SW 1271 (cell line): ENCODE data around the gene DNASE2.
A peak's percentile ranks its signal among the peaks of the same experiment; 100 is the strongest.

Experiments used
- DNase-seq, 2 experiments: peaks; one replicate each; lab custom pipeline; 2025; lab: John Stamatoyannopoulos, UW

DNASE2 gene

DNA sequence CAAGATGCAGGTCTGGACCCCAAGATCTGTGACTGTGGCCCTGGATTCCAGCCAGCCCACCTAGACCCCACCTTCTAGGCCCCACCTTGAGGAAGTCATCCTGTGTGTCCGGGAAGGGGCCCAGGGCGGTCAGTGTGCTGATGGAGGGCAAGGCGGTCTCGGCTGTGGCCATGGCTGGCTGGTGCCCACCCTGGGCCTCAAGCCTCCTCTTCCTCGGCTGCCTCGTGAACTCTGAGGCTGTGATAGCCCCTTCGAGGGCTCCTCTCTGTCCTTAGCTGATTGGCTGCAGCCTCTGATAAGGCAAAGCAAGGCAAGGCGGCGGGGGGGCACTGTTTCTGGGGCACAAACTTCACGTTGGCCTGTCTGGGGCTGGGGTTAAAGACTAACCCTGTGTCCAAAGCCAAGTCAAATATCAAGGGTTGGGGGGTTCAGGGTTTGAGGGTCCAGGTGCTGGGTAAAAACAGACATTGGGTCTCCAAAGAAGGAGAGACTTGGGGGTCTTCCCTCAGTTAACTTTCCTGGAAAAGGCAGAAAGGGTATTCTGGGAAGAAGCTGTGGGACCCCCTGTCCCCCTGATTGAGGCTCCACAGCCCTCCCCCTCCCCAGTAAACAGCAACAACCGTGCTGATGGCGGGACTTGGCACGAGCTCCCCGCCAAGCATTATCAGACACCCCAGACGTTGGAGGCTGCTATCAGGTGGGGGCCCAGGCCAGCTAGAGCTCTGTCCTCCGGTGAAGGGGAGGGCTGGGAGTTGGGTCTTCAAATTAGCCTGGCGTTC, 5.9 kb upstream of the DNASE2 start, which contains the start of gene KLF1:
Gene KLF1, minus strand, starts transcription at position 233 of the 779 bp plus-strand sequence. Its CDS starts 61 bp downstream, at position 172.
- no peak for DNase-seq

GRCh38 chr19:12886651-12886968, 5.4 kb upstream of the DNASE2 start:
- DNase-seq: no peak

DNA sequence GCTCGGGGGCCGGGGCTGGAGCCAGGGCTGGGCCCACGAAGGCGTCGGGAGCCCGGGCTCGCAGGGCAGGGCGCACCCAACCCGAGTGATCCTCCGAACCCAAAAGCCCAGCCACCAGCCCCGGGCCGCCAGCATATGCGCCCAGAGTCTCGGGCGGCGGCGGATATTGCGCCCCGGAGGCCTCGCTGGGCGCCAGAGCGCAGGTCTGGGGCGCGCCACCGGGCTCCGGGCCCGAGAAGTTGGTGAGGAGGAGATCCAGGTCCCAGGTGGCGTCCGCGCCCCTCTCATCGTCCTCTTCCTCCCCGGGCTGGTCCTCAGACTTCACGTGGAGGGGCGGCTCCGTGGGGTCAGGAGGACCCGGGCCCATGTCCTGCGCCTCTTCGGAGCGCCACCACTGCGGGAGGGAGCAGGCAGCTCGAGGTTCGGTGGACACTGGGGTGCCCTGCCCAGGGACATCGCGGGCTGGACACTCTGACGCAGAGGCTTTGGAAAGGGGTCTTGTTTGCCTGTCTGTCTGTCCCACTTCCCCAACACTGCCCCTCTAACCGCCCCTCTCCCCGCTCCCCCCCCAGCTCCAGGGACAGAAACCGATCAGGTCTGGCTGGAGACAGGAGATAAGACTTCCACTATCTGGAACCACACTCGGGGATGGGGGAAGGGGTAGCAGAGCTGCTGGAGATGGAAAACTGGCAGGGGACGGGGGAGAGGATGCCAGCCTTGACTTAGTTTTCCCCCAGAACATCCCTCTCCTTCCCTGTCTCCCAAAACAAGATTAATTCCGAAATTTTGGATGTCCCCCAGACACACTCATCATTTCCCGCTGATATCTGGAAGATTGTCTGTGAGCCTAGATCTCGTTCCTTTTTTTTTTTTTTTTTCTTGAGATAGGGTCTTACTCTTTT, 4.8 kb upstream of the DNASE2 start:
- DNase-seq: no peak

DNA sequence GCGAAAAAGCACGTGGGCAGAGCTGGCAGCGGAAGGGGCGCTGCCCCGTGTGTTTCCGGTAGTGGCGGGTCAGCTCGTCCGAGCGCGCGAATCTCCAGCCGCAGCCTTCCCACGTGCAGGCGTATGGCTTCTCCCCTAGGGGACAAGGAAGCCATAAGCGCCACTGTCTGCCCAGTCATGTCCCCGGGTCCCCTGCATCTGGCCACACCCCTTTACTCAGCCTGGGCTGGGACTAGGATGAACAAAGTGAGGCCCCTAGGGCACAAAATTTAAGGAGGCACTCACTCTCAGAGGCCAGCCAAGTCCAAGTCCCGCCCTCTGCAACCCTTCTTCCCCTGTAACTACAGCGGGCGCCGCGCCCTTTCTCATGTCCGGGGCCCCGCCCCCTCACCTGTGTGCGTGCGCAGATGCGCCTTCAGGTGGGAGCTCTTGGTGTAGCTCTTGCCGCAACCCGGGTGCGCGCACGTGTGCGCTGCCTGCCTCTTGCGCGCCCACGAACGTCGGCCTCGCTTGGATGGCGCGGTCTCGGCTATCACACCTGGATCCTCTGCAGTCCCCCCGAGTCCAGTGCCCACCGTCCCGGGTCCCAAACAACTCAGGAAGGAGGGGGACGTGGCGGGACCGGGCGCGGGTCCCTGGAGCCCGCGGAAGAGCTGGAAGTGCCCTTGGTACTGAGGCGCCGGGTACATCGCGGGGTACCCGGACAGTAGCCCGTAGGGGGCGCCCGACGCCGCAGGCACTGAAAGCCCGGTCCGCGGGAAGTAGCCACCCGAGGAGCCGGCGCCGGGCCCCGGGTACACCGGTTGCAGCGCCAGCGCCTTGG, 3.9 kb upstream of the DNASE2 start:
- DNase-seq: no peak

- no peak for DNase-seq
These were observed 3.3 kb upstream of the DNASE2 start for GRCh38 chr19:12884627-12884925.

DNA sequence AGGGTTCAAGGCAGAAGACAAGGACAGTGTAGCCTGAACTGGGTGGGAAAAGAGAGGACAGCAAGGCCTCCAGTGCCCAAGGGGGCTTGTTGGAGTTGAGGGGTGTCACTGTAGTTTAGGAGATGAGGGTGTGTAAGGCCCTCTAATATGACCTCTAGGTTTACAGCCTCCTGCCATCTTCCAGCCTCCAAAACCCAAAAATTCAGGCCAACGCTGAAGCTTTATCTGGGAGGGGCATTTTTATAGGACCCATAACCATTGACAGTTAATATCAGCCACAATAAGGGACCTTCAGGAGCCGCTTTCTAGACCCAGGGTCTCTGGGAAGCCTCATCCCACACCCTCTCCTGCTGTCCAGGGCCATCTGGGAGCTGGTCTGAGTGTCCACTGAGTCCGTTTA, 3.0 kb upstream of the DNASE2 start:
- DNase-seq: no peak

- no peak for DNase-seq
These were observed 1.3 kb upstream of the DNASE2 start for GRCh38 chr19:12882589-12882988.

DNA sequence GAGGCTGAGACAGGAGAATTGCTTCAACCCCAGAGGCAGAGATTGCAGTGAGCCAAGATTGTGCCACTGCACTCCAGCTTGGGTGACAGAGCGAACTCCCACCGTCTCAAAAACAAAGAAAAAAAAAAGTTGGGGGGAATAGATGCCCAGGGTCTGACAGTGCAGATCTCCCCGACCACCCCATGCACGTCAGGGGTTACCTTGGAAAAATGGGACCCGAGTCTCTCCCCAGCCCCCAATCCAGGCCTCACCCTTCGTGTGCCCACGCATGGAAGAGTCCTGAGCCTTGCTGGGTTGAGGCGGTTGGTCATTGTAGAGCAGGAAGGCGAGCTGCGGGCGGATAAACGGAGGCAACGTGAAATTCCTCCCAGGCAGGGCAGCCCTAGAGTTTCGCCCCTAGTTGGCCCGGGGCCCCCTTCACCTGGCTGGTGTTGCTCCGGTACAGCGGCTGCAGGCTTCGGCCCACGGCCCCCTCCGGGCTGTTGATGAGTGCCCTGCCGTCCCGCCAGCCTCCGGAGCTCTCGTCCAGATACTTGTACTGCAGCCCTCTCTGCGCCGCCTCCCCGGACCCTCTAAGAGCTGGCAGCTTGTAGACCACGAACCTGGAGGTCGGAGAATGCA, 588 bp downstream of the DNASE2 start:
- DNase-seq: peak in 1 of 2 experiments; percentile 45

DNA sequence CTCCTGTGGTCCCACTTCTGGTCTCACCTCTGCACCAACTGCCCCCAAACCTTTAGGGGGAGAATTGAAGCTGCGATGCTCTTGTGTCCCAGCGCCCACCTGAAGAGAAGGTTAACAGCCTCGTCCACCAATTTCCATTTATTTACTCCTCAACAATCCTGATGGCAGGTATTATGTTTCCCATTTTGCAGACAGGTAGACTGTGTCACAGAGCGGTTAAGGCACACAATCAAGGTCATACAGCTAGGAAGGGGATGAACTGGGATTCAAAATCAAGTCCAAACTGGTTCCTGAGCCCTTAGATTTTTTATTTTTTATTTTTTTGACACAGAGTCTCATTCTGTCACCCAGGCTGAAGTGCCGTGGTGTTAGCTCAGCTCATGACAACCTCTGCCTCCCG, 6.2 kb downstream of the DNASE2 start:
- DNase-seq: no peak

DNA sequence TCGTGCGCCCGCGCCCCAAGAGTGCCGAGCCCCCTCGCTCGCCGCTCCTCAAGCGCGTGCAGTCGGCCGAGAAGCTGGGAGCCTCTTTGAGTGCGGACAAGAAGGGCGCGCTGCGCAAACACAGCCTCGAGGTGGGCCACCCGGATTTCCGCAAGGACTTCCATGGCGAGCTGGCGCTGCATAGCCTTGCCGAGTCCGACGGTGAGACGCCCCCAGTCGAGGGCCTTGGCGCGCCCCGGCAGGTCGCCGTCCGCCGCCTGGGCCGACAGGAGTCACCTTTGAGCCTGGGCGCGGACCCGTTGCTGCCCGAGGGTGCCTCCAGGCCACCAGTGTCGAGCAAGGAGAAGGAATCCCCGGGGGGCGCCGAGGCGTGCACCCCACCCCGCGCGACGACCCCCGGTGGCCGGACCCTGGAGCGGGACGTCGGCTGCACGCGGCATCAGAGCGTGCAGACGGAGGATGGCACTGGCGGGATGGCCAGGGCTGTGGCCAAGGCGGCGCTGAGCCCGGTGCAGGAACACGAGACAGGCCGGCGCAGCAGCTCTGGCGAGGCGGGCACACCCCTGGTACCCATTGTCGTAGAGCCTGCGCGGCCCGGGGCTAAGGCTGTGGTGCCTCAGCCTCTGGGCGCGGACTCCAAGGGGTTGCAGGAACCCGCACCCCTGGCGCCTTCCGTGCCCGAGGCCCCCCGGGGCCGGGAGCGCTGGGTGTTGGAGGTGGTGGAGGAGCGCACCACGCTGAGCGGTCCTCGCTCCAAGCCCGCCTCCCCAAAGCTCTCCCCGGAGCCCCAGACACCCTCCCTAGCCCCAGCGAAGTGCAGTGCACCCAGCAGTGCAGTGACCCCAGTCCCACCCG, 7.1 kb downstream of the DNASE2 start:
- DNase-seq: no peak

GRCh38 chr19:12872941-12873890, 8.0 kb downstream of the DNASE2 start:
- DNase-seq: no peak

GRCh38 chr19:12872255-12872654, 9.0 kb downstream of the DNASE2 start:
- no peak for DNase-seq

GRCh38 chr19:12871681-12872080, 9.6 kb downstream of the DNASE2 start:
- no peak for DNase-seq

DNA sequence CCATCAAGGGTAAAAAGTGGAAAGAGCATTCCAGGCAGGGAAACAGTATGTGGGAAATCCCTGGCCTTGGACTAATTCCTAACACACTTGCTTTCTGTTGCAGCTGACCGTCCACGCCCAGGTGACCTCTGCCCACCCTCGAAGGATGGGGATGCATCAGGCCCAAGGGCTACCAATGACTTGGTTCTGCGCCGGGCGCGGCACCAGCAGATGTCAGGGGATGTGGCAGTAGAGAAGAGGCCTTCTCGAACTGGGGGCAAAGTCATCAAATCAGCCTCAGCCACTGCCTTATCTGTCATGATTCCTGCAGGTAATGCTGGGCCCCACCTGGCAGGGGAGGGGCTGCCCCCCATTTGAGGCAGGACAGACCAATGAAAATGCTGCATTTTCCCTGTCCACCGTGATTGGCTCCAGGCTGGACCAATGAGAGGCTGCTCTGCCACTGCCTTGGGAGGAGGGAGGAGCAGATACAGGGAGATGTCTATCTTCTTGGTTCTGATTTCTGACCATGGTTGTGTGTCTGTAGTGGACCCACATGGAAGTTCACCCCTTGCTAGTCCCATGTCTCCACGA, 12.6 kb downstream of the DNASE2 start:
- DNase-seq: no peak

GRCh38 chr19:12867120-12868099, 13.8 kb downstream of the DNASE2 start:
- DNase-seq: peak in 1 of 2 experiments; percentile 19

GRCh38 chr19:12866416-12867119, 14.7 kb downstream of the DNASE2 start:
- DNase-seq: no peak

DNA sequence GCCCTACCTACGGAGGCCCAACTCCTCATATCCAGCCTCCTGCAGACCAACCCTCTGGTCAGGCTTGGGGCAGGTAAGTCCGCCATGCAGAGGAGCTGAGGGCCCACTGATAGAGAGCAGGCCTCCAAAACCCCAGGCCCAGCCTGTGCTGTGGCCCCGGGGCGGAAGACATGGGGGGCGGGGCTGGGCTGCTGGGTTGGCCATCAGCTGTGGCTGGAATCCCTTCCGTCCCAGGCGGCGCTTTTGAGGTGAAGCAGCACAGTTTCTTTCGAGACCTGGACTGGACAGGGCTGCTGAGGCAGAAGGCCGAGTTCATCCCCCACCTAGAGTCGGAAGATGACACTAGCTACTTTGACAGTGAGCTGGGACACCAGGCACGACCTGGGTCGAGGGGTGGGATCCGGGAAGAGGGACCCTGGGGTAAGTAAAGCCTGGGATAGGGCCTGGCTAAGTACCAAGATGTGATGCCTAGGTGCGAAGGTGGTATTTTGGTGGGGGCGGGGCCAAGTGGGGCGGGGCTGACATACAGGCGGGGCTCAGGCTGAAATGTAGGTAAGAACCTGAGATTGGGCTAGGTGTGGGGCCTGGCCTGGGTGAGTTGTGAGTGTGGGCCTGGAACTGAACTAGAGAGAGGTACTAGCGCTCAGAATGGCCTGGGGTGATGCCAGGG, 15.4 kb downstream of the DNASE2 start:
- no peak for DNase-seq
